A673 (cell line): ENCODE measurements around the gene BTBD19. TPM values are rescaled to one million over a fixed set of nuclear protein-coding genes. Genes with fewer than 3 reads are reported as not detected.

Experiments used
- BruUV-seq: library from RNA; stranded (reverse); fragments of 400-500 nt; replicated peaks from 2 replicates; lab custom pipeline; 2021; lab: Mats Ljungman, UMichigan
- CTCF ChIA-PET: fragments of 300-600 bp; sonication (Branson Sonifier 250); formaldehyde crosslinking; loops from one replicate; lab custom pipeline; 2022; ENCODE audit warnings: antibody characterized with exemption; lab: Charles Lee
- POLR2A ChIA-PET: fragments of 300-600 bp; sonication (Branson Sonifier 250); formaldehyde crosslinking; loops from one replicate; lab custom pipeline; 2022; ENCODE audit warnings: antibody characterized with exemption; ENCODE audit not compliant: low non-redundant PET; lab: Charles Lee
- DNase-seq: peaks from one replicate; pipeline ENCODE4 v3.0.0-alpha.2; 2015; ENCODE audit warnings: low spot score
- H3K27ac ChIP-seq: fragments of 200-600 bp; sonication (generic); 2 replicates; pipeline ENCODE4 v1.5.1; 2016; ENCODE audit warnings: mixed run types, low read depth, mild to moderate bottlenecking, mixed read lengths, antibody characterized with exemption, low read length; ENCODE audit not compliant: poor library complexity, severe bottlenecking
- H3K27me3 ChIP-seq: fragments of 200-600 bp; sonication (generic); replicated peaks from 2 replicates; pipeline ENCODE4 v1.6.1; 2017; ENCODE audit warnings: mixed run types, low read depth, mild to moderate bottlenecking, mixed read lengths, antibody characterized with exemption, low read length; ENCODE audit not compliant: insufficient read depth, poor library complexity
- H3K36me3 ChIP-seq: fragments of 200-600 bp; sonication (generic); 2 replicates; pipeline ENCODE4 v1.6.1; 2016; ENCODE audit warnings: mixed run types, mild to moderate bottlenecking, mixed read lengths, antibody characterized with exemption, low read length; ENCODE audit not compliant: insufficient read depth, poor library complexity, severe bottlenecking
- H3K4me1 ChIP-seq: fragments of 200-600 bp; sonication (generic); 2 replicates; pipeline ENCODE4 v1.6.1; 2017; ENCODE audit warnings: mixed run types, mild to moderate bottlenecking, mixed read lengths, antibody characterized with exemption, low read length; ENCODE audit not compliant: insufficient read depth, poor library complexity, severe bottlenecking
- H3K4me3 ChIP-seq: fragments of 200-600 bp; sonication (generic); 2 replicates; pipeline ENCODE4 v1.5.1; 2016; ENCODE audit warnings: low read depth, mixed run types, mild to moderate bottlenecking, mixed read lengths, low read length; ENCODE audit not compliant: poor library complexity, severe bottlenecking
- H3K9me3 ChIP-seq: fragments of 200-600 bp; sonication (generic); 2 replicates; pipeline ENCODE4 v1.6.1; 2016; ENCODE audit warnings: mixed run types, low read depth, mild to moderate bottlenecking, mixed read lengths, antibody characterized with exemption, low read length; ENCODE audit not compliant: poor library complexity, severe bottlenecking
- CTCF ChIP-seq: fragments of 300-800, 200-600 bp; sonication (generic); conservative IDR thresholded peaks from 2 replicates; pipeline ENCODE4 v1.5.1; 2017; ENCODE audit warnings: low read depth, mild to moderate bottlenecking, antibody characterized with exemption, low read length, moderate library complexity, mixed read lengths
- EZH2 ChIP-seq: fragments of 200-600 bp; sonication (generic); IDR thresholded peaks from 2 replicates; pipeline ENCODE4 v1.6.1; 2017; ENCODE audit warnings: borderline replicate concordance, low read depth, mild to moderate bottlenecking, mixed read lengths, antibody characterized with exemption, low read length; ENCODE audit not compliant: poor library complexity, severe bottlenecking
- intact Hi-C: fragments of 100-400 bp; cut with micrococcal nuclease; formaldehyde crosslinking; loops from one replicate; pipeline ENCODE4 v1.10.0; 2022; ENCODE audit not compliant: unreplicated experiment
- total RNA-seq: library from RNA; stranded (reverse); gene quantifications from 2 replicates; pipeline ENCODE4 v1.2.3, GENCODE V29; 2021

The BTBD19 gene
- total RNA-seq, 1 experiment from 2014 or later = 10.3 TPM

DNA sequence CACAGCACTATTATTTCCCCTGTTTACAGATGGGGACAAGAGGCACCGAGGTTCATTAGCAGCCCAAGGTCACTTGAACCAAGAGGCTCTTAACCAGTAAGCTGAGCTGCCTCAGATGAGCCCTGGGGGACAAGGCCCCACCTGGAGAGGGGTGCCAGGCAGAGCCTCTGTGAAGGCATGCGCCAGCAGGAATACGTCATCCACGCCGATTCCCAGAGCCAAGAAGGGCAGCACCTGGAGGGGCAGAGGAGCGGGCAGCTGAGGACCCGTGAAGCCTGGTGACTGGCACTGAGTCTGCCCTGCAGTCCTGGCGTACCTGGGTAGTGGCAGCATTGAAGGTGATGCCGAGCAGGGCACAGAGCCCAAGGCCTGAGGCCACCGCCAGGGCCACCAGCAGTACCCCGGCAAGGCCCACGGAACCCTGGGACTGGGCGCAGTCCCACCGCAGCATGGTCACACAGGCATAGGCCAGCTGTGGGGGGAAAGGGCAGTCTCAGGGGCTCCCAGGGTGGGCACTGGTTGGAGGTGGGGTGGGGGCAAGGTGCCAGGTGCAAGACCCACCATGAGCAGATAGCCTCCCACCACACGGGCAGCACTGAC lies 20.6 kb downstream of the BTBD19 start:
- no TSS peak for BruUV-seq
- POLR2A ChIA-PET = no interaction called here

GRCh38 chr1:44829506-44830384 lies 21.4 kb downstream of the BTBD19 start:
- H3K9me3 ChIP-seq = no peaks in the 10 kb centered on the region
- POLR2A ChIA-PET = no interaction called here
- no peak overlapping the region for H3K27ac ChIP-seq
- no TSS peak for BruUV-seq
- peaks cover 13% of the 10 kb centered on the region for H3K4me1 ChIP-seq
- DNase-seq = no peak
- no peak for TF ChIP-seq EZH2
- TF ChIP-seq CTCF = no peak
- no peaks in the 10 kb centered on the region for H3K36me3 ChIP-seq
- CTCF ChIA-PET = interaction anchor here (0.5 to 1.1 kb wide), 3 partner anchors 30 to 474 kb away, joined by 3 to 7 read pairs (median 7); partner anchors contain the start of gene PLK3
- H3K27me3 ChIP-seq = no peaks in the 10 kb centered on the region
- intact Hi-C loops = loop anchor here (10.0 kb wide), 1 partner anchor 155 kb away; the partner anchor contains the start of gene EIF2B3
- H3K4me3 ChIP-seq = no peak overlapping the region

More for the DNA sequence above, 20.6 kb downstream of the BTBD19 start:
- no peak overlapping the region for H3K4me3 ChIP-seq
- intact Hi-C loops = no loop called here
- CTCF ChIA-PET = interaction anchor here (0.5 kb wide), 1 partner anchor 474 kb away, joined by 7 read pairs; no protein-coding TSS in a partner anchor
- H3K36me3 ChIP-seq = no peaks in the 10 kb centered on the region
- H3K27ac ChIP-seq = no peak overlapping the region
- no peaks in the 10 kb centered on the region for H3K27me3 ChIP-seq
- no peak for TF ChIP-seq EZH2
- no peak for TF ChIP-seq CTCF
- DNase-seq = no peak
- no peaks in the 10 kb centered on the region for H3K9me3 ChIP-seq
- peaks cover 13% of the 10 kb centered on the region for H3K4me1 ChIP-seq

GRCh38 chr1:44830900-44831304 lies 22.6 kb downstream of the BTBD19 start:
- no peaks in the 10 kb centered on the region for H3K9me3 ChIP-seq
- no peaks in the 10 kb centered on the region for H3K36me3 ChIP-seq
- H3K4me1 ChIP-seq = peaks cover 13% of the 10 kb centered on the region
- H3K27me3 ChIP-seq = no peaks in the 10 kb centered on the region
- no peak overlapping the region for H3K27ac ChIP-seq
- intact Hi-C loops = loop anchor here (10.0 kb wide), 1 partner anchor 154 kb away; the partner anchor contains the start of gene EIF2B3
- no peak overlapping the region for H3K4me3 ChIP-seq
- DNase-seq = no peak
- TF ChIP-seq EZH2 = no peak
- 0 out of 2 replicates have a peak, but pooled peaks have one; percentile 13 for TF ChIP-seq CTCF
- POLR2A ChIA-PET = no interaction called here
- CTCF ChIA-PET = interaction anchor here (0.5 kb wide), 1 partner anchor 44 kb away, joined by 6 read pairs; no protein-coding TSS in a partner anchor
- BruUV-seq = no TSS peak
